ENCODE results near the gene PDPK1.

DNA sequence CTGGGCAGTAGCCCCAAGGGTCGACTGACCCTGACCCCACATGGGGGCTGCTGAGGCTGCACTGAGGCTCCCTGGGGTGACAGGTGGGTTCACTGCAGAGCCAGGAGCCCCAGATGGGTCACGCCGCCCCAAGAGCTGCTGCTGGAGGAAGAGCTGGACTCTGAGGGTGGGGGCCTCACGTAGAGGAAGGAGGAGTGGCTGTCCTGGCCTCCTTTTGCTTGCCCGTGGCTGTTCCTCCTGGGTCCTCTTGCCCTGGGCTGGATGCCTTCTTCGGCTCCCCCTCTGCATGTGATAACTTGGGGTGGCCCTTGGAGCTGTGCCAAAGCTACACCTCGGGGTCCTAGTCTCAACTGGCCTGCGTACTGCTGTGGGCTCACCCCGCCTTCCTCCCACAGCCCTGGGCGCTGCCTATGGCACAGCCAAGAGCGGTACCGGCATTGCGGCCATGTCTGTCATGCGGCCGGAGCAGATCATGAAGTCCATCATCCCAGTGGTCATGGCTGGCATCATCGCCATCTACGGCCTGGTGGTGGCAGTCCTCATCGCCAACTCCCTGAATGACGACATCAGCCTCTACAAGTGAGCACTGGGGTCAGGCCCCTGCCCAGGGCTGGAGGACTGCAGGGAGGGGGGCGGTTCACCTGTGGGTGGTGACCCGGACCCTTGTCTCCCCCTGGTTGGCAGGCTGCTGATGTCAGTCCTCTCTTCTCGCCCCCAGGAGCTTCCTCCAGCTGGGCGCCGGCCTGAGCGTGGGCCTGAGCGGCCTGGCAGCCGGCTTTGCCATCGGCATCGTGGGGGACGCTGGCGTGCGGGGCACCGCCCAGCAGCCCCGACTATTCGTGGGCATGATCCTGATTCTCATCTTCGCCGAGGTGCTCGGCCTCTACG, 18.8 kb upstream of the PDPK1 start:
- TF ChIP-seq EZH2 (IDR thresholded peaks at IDR 0.05; ENCODE audit: borderline replicate concordance, low read length): no peak
- TF ChIP-seq, protein P1, sequence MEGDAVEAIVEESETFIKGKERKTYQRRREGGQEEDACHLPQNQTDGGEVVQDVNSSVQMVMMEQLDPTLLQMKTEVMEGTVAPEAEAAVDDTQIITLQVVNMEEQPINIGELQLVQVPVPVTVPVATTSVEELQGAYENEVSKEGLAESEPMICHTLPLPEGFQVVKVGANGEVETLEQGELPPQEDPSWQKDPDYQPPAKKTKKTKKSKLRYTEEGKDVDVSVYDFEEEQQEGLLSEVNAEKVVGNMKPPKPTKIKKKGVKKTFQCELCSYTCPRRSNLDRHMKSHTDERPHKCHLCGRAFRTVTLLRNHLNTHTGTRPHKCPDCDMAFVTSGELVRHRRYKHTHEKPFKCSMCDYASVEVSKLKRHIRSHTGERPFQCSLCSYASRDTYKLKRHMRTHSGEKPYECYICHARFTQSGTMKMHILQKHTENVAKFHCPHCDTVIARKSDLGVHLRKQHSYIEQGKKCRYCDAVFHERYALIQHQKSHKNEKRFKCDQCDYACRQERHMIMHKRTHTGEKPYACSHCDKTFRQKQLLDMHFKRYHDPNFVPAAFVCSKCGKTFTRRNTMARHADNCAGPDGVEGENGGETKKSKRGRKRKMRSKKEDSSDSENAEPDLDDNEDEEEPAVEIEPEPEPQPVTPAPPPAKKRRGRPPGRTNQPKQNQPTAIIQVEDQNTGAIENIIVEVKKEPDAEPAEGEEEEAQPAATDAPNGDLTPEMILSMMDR (conservative IDR thresholded peaks at IDR 0.05 in 1 of 2, IDR thresholded peaks at IDR 0.05 in 1 of 2; ENCODE audit: extremely low read depth in 1 of 2, insufficient read depth in 1 of 2, low read depth in 1 of 2, low read length in 2 of 2): no peak

Data from mammary epithelial cell (primary cell).